H1 (cell line): ENCODE data around the gene SLC25A11. TPM values are rescaled to one million over a fixed set of nuclear protein-coding genes. Genes with fewer than 3 reads are reported as not detected.

Experiments
- CTCF ChIA-PET: fragments of 300-600 bp; sonication (Branson Sonifier 250); formaldehyde crosslinking; loops from one replicate; lab custom pipeline; 2021; ENCODE audit not compliant: partially characterized antibody; lab: Charles Lee
- POLR2A ChIA-PET: fragments of 300-600 bp; sonication (Branson Sonifier 250); formaldehyde crosslinking; loops from one replicate; lab custom pipeline; 2021; ENCODE audit warnings: inconsistent platforms; ENCODE audit not compliant: partially characterized antibody; lab: Charles Lee
- DNase-seq, 2 experiments: peaks; one replicate each; pipeline versions ENCODE4 v3.0.0 to v3.0.0-alpha.2; 2010 to 2022; ENCODE audit warnings: low spot score in 2 of 2, low read depth in 1 of 2, mixed read lengths in 1 of 2
- FAIRE-seq: peaks from 2 replicates; lab custom pipeline; 2011; peaks lifted over from hg19 to GRCh38; lab: Jason Lieb, UNC
- H2AFZ ChIP-seq: 2 replicates; pipeline ENCODE4 v1.8.1; 2012; ENCODE audit warnings: low read length, inconsistent platforms
- H2AK5ac ChIP-seq: 2 replicates; pipeline ENCODE4 v1.6.1; 2013; ENCODE audit warnings: low read depth, low read length
- H2BK120ac ChIP-seq: replicated peaks from 2 replicates; pipeline ENCODE3; 2013; ENCODE audit warnings: low read depth, low read length, inconsistent platforms
- H2BK12ac ChIP-seq: 2 replicates; pipeline ENCODE4 v1.6.1; 2013; ENCODE audit warnings: low read depth, low read length
- H2BK15ac ChIP-seq: 2 replicates; pipeline ENCODE4 v1.6.1; 2013; ENCODE audit warnings: low read length
- H2BK20ac ChIP-seq: 2 replicates; pipeline ENCODE4 v1.6.1; 2013; ENCODE audit warnings: low read length
- H2BK5ac ChIP-seq: 2 replicates; pipeline ENCODE4 v1.6.1; 2013; ENCODE audit warnings: low read depth, low read length
- H3K14ac ChIP-seq: 2 replicates; pipeline ENCODE4 v1.6.1; 2013; ENCODE audit warnings: inconsistent platforms; ENCODE audit not compliant: insufficient read length
- H3K18ac ChIP-seq: 2 replicates; pipeline ENCODE4 v1.6.1; 2013; ENCODE audit warnings: low read length; ENCODE audit errors: extremely low read depth
- H3K23ac ChIP-seq: 2 replicates; pipeline ENCODE4 v1.6.1; 2013; ENCODE audit warnings: inconsistent platforms; ENCODE audit not compliant: insufficient read length
- H3K23me2 ChIP-seq: 2 replicates; pipeline ENCODE4 v1.6.1; 2013; ENCODE audit warnings: low read depth, low read length
- H3K27ac ChIP-seq: 2 replicates; pipeline ENCODE4 v1.6.1; 2011; ENCODE audit warnings: low read depth, low read length, inconsistent platforms
- H3K27me3 ChIP-seq, 4 experiments: replicated peaks in 1 of 4; 1 replicate in 1 of 4; 2 replicates in 3 of 4; pipeline versions ENCODE4 v1.6.1 to v1.8.1; 2011 to 2013; ENCODE audit warnings: low read length in 3 of 4, mild to moderate bottlenecking in 3 of 4, inconsistent platforms in 2 of 4, mixed read lengths in 2 of 4, moderate library complexity in 1 of 4; ENCODE audit not compliant: control insufficient read depth in 3 of 4, insufficient read depth in 3 of 4; ENCODE audit errors: extremely low read depth in 1 of 4
- H3K36me3 ChIP-seq, 4 experiments: 2 replicates each; pipeline versions ENCODE4 v1.6.1 to v1.8.1; 2011 to 2013; ENCODE audit warnings: mild to moderate bottlenecking in 4 of 4, low read length in 3 of 4, moderate library complexity in 2 of 4, control low read depth in 1 of 4, inconsistent platforms in 1 of 4; ENCODE audit not compliant: insufficient read depth in 4 of 4, control insufficient read depth in 2 of 4
- H3K4ac ChIP-seq: replicated peaks from 2 replicates; pipeline ENCODE3; 2013; ENCODE audit warnings: low read length, low read depth, mixed read lengths, inconsistent platforms; ENCODE audit not compliant: insufficient read length
- H3K4me1 ChIP-seq, 4 experiments: replicated peaks in 1 of 4; 1 replicate in 1 of 4; 2 replicates in 3 of 4; pipeline versions ENCODE4 v1.6.1 to v1.8.1; 2011 to 2013; ENCODE audit warnings: low read length in 3 of 4, inconsistent platforms in 2 of 4, mixed read lengths in 1 of 4; ENCODE audit not compliant: insufficient read depth in 4 of 4, control insufficient read depth in 3 of 4
- H3K4me2 ChIP-seq, 2 experiments: 2 replicates each; pipeline versions ENCODE4 v1.6.1 to v1.8.1; 2011 to 2013; ENCODE audit warnings: low read depth in 2 of 2, low read length in 2 of 2, control low read depth in 1 of 2, inconsistent platforms in 1 of 2, mild to moderate bottlenecking in 1 of 2; ENCODE audit not compliant: insufficient read depth in 1 of 2
- H3K4me3 ChIP-seq, 4 experiments: fragments of 200-600, 300-600 bp in 1 of 4; sonication (generic), shearing (Covaris generic), sonication (Bioruptor Twin) in 1 of 4; 2 replicates each; pipeline versions ENCODE4 v1.5.1 to v1.8.1; 2011 to 2016; ENCODE audit warnings: low read length in 4 of 4, low read depth in 3 of 4, control low read depth in 2 of 4, inconsistent platforms in 2 of 4, mild to moderate bottlenecking in 2 of 4, mixed read lengths in 1 of 4, moderate library complexity in 1 of 4; ENCODE audit not compliant: insufficient read depth in 2 of 4; ENCODE audit errors: extremely low read depth in 1 of 4
- H3K56ac ChIP-seq: replicated peaks from 2 replicates; pipeline ENCODE3; 2013; ENCODE audit warnings: low read depth, mild to moderate bottlenecking, mixed read lengths, low read length, inconsistent platforms; ENCODE audit not compliant: insufficient read length
- H3K79me1 ChIP-seq: 2 replicates; pipeline ENCODE4 v1.6.1; 2013; ENCODE audit warnings: low read depth, low read length, control low read depth
- H3K79me2 ChIP-seq, 2 experiments: 2 replicates each; pipeline versions ENCODE4 v1.6.1 to v1.8.1; 2012 to 2013; ENCODE audit warnings: low read length in 2 of 2, mild to moderate bottlenecking in 2 of 2, inconsistent platforms in 1 of 2; ENCODE audit not compliant: insufficient read depth in 2 of 2, control insufficient read depth in 1 of 2
- H3K9ac ChIP-seq, 4 experiments: replicated peaks in 1 of 4; 1 replicate in 1 of 4; 2 replicates in 3 of 4; pipeline versions ENCODE4 v1.6.1 to v1.8.1; 2011 to 2013; ENCODE audit warnings: low read depth in 3 of 4, low read length in 3 of 4, control low read depth in 2 of 4, mild to moderate bottlenecking in 2 of 4, moderate library complexity in 2 of 4, inconsistent platforms in 1 of 4; ENCODE audit errors: extremely low read depth in 1 of 4
- H3K9me3 ChIP-seq, 2 experiments: 2 replicates each; pipeline versions ENCODE4 v1.6.1 to v1.8.1; 2012 to 2013; ENCODE audit warnings: mild to moderate bottlenecking in 2 of 2, moderate library complexity in 2 of 2, control low read depth in 1 of 2, inconsistent platforms in 1 of 2, low read depth in 1 of 2, low read length in 1 of 2, mixed read lengths in 1 of 2; ENCODE audit not compliant: insufficient read depth in 2 of 2
- H4K20me1 ChIP-seq, 2 experiments: replicated peaks in 1 of 2; 2 replicates each; pipeline versions ENCODE3 to v1.8.1; 2011 to 2013; ENCODE audit warnings: inconsistent platforms in 2 of 2, low read length in 2 of 2, mild to moderate bottlenecking in 1 of 2; ENCODE audit not compliant: insufficient read depth in 2 of 2, control insufficient read depth in 1 of 2
- H4K5ac ChIP-seq: 2 replicates; pipeline ENCODE4 v1.6.1; 2013; ENCODE audit warnings: low read length, low read depth, mixed read lengths, inconsistent platforms; ENCODE audit not compliant: insufficient read length
- H4K8ac ChIP-seq: 2 replicates; pipeline ENCODE4 v1.8.0; 2013; ENCODE audit warnings: mild to moderate bottlenecking, moderate library complexity, low read length, inconsistent platforms; ENCODE audit not compliant: insufficient read depth; ENCODE audit errors: extremely low read depth
- H4K91ac ChIP-seq: replicated peaks from 2 replicates; pipeline ENCODE3; 2013; ENCODE audit warnings: low read length, mixed read lengths, inconsistent platforms; ENCODE audit not compliant: insufficient read length
- CBX8 ChIP-seq: fragments of 300-800, 300-1000 bp; sonication (generic); IDR thresholded peaks from 2 replicates; pipeline ENCODE4 v1.7.1; 2016; ENCODE audit warnings: low read depth, low read length, borderline replicate concordance
- FOSL1 ChIP-seq: IDR thresholded peaks from 2 replicates; pipeline ENCODE4 v1.6.1; 2011; ENCODE audit warnings: mild to moderate bottlenecking, low read depth, low read length, moderate library complexity; ENCODE audit not compliant: insufficient read depth
- SIX5 ChIP-seq: IDR thresholded peaks from 2 replicates; pipeline ENCODE4 v1.6.1; 2011; ENCODE audit warnings: mild to moderate bottlenecking, low read depth, low read length
- TBP ChIP-seq: IDR thresholded peaks from 2 replicates; pipeline ENCODE4 v1.6.1; 2011; ENCODE audit warnings: low read depth, low read length, improper control_type of control experiment
- WGBS, 2 experiments: shearing (Covaris generic) in 1 of 2; methylation state at CpG; one replicate each; pipeline versions ENCODE4 v1.1.6 to v1.1.7; 2013 to 2015; ENCODE audit warnings: low lambda C conversion rate in 2 of 2, mixed read lengths in 2 of 2, inconsistent platforms in 1 of 2, low coverage in 1 of 2, missing lambda C conversion rate in 1 of 2; ENCODE audit not compliant: insufficient replicate concordance in 2 of 2, insufficient coverage in 1 of 2, insufficient read length in 1 of 2; ENCODE audit errors: extremely low coverage in 1 of 2, missing lambda C conversion rate in 1 of 2; 5-methylcytosine and 5-hydroxymethylcytosine counted together
- polyA plus RNA-seq, 7 experiments: library from polyadenylated mRNA; depleted of rRNA in 3 of 7; stranded (reverse) in 5 of 7; unstranded in 2 of 7; fragments of >200 nt in 5 of 7; fragments of 200-250 nt in 2 of 7; gene quantifications; 1 replicate in 5 of 7; 2 replicates in 1 of 7; 4 replicates in 1 of 7; pipeline versions ENCODE4 v1.2.1 to v1.2.3, GENCODE V29; 2011 to 2013; ENCODE audit warnings: missing spikeins in 2 of 7, mixed read lengths in 2 of 7
- total RNA-seq: library from RNA; stranded (reverse); fragmentation: NEBNext Ultra II Directional; extraction: Animal tissue kit (Norgen Biotek cat#: 25700); gene quantifications from 2 replicates; pipeline ENCODE4 v1.2.1, GENCODE V29; 2021

The SLC25A11 gene
- total and polyA plus RNA-seq, 2 of the 8 experiments (the other 6 are each of a cell fraction or from before 2014, with no cell fraction given) = 55.9 to 97.0 TPM

GRCh38 chr17:4902540-4902939 is 37.3 kb downstream of the SLC25A11 start:
- H2AK5ac ChIP-seq = no peak overlapping the region
- H3K23me2 ChIP-seq = peaks cover 3% of the 10 kb centered on the region; the same call in 1 of the 2 replicates
- H2BK120ac ChIP-seq = no peak overlapping the region
- FAIRE-seq (no peak), DNase-seq (no peak)
- no peak overlapping the region for H3K18ac ChIP-seq
- no peak overlapping the region for H4K91ac ChIP-seq
- no peaks in the 10 kb centered on the region for H3K79me1 ChIP-seq
- 0 out of 7 replicates have a peak, but pooled peaks cover 0 to 2% (median 0%) of the 10 kb centered on the region in 4 experiments for H3K27me3 ChIP-seq
- WGBS, 2 experiments = 87% methylated on average over 8 of the region's 8 CpGs; no CpG with 5 or more reads in 1 of the 2 experiments
- no peak overlapping the region for H3K9ac ChIP-seq
- H3K9me3 ChIP-seq = no peaks in the 10 kb centered on the region
- H3K56ac ChIP-seq = no peak overlapping the region
- ChIA-PET POLR2A (interaction anchor here (0.8 to 6.4 kb wide), 3 partner anchors 35 to 194 kb away, joined by 3 to 49 read pairs (median 6); partner anchors contain the start of genes RNF167 and SLC25A11), CTCF (interaction anchor here (0.6 to 4.4 kb wide), 12 partner anchors 10 to 336 kb away, joined by 3 to 23 read pairs (median 3); partner anchors contain the start of gene CAMTA2)
- H2AFZ ChIP-seq = no peak overlapping the region
- no peak overlapping the region for H3K27ac ChIP-seq
- no peak overlapping the region for H2BK12ac ChIP-seq
- H2BK15ac ChIP-seq = no peak overlapping the region; the same call in 1 of the 2 replicates
- H3K14ac ChIP-seq = no peak overlapping the region
- H3K4me2 ChIP-seq = no peak overlapping the region; a peak in 1 of 4 replicates
- H3K79me2 ChIP-seq = no peaks in the 10 kb centered on the region
- H4K8ac ChIP-seq = no peak overlapping the region
- H3K4me3 ChIP-seq = no peak overlapping the region
- H3K4ac ChIP-seq = no peak overlapping the region
- H3K4me1 ChIP-seq = peaks cover 0 to 13% (median 4%) of the 10 kb centered on the region in 4 experiments; a peak in 6 of 7 replicates
- H2BK20ac ChIP-seq = no peak overlapping the region
- no peak overlapping the region for H4K5ac ChIP-seq
- no peak for TF ChIP-seq FOSL1
- TF ChIP-seq CBX8 = no peak
- TF ChIP-seq TBP = no peak
- TF ChIP-seq SIX5 = no peak
- no peaks in the 10 kb centered on the region for H4K20me1 ChIP-seq
- no peak overlapping the region for H2BK5ac ChIP-seq
- no peaks in the 10 kb centered on the region; a peak in 1 of 8 replicates for H3K36me3 ChIP-seq
- no peak overlapping the region for H3K23ac ChIP-seq
